VCaP (cell line): ENCODE results near the gene PAQR8.

Experiments
- H3K27ac ChIP-seq: fragments of 450-650 bp; 2 replicates; pipeline ENCODE4 v1.5.1; 2017
- CTCF ChIP-seq: fragments of 450-650 bp; conservative IDR thresholded peaks from 2 replicates; pipeline ENCODE4 v1.5.1; 2017; ENCODE audit warnings: mild to moderate bottlenecking, moderate library complexity

Gene PAQR8

DNA sequence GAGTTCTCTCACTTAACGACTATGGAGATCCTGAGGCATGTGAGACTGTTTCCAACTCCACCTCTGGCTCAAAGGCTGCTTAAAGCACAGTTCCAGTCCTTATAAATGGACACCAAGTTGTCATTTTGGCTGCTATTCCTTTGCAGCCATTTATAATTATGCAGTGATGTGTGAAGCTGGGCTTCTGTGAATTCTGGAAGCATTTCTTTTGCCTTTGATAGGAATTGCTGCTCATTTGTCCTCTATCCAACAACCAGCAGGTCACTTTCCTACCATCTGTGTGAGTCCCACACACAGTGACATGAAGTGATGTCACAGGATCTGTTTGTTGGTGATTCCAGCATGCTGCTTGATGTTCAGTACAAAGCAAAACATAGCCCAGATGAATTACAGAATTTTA is 29.6 kb downstream of the PAQR8 start:
- peak overlapping the region; percentile 92 for H3K27ac ChIP-seq

GRCh38 chr6:52392944-52393343 is 31.0 kb downstream of the PAQR8 start:
- no peak overlapping the region for H3K27ac ChIP-seq

More for the DNA sequence above, 29.6 kb downstream of the PAQR8 start:
- TF ChIP-seq CTCF: no peak

GRCh38 chr6:52393780-52394179 is 31.8 kb downstream of the PAQR8 start:
- H3K27ac ChIP-seq: no peak overlapping the region
- TF ChIP-seq CTCF: no peak

More at GRCh38 chr6:52392944-52393343, 31.0 kb downstream of the PAQR8 start:
- no peak for TF ChIP-seq CTCF

DNA sequence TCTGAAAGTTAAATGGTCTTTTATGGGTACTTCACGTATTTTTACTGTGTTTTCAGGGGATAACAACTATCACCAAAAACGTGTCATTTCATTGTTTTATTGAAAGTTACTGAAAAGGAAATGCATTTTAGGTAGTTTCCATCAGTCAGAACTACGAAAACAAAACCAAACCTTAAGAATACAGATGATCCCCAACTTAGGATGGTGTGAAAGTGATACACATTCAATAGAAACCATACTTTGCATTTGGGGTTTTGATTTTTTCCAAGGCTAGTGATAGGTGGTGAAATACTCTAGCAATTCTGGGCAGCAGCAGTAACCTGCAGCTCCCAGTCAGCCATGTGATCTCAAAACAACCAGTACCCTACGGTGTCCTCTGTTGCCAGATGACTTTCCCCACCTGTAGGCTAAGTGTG is 32.3 kb downstream of the PAQR8 start:
- no peak overlapping the region for H3K27ac ChIP-seq
- TF ChIP-seq CTCF: no peak

DNA sequence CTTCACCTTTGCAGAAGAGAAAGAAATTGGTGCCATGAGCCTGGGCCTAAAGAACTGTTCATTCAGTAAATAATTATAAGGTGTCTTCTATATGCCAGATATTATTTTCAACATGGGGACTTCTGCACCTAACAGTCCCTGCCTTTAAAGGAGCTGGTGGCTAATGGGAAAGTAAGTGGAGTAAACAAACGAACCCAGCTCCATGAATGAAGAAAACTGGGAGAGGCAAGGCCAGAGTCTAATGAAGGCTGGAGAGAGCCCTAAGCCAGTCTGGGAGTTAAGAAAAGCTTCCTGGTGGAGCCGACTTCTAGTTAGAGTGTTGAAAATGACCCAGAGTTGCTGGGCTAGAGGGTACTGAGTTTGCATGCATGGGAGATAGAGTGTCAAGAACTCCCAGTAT is 34.0 kb downstream of the PAQR8 start:
- no peak overlapping the region for H3K27ac ChIP-seq
- no peak for TF ChIP-seq CTCF

- TF ChIP-seq CTCF: peak; percentile 83
- no peak overlapping the region for H3K27ac ChIP-seq
Observed at GRCh38 chr6:52399511-52400312, 37.8 kb downstream of the PAQR8 start.

DNA sequence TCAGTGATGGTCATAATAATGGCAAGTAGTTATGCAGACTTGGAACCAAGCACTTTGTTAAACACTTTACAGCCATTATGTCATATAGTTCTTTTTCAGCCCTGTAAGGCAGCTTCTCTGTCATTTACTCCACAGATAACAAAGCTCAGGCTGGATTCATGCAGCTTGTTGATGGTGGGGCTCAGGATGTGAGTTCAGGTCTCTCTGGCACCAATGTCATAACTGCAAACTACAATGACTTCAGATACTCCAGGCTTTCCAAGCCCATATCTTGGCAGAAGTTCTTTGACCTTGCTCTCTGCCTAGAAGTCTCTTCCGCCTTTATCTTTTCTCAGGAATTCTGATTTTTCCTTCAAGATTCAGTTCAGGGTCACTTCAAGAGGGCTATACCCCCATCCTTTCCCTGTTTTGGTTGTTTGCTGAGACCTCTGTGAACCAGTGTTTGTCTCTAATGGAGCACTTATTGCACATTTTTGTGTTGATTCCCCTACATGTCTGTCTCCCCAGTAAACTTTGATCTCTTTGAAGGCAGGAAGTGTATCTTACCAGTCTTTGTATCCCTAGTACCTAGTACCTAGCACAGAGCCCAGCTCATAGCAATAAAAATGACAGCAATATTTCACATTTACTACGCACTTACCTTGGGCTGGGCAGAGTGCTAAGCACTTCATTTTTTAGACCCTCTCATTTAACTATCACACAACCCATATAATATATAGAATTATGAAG is 38.5 kb downstream of the PAQR8 start:
- H3K27ac ChIP-seq: no peak overlapping the region
- no peak for TF ChIP-seq CTCF
